Measurements from ENCODE around the gene PLEKHH2. TPM values are rescaled to one million over a fixed set of nuclear protein-coding genes. Genes with fewer than 3 reads are reported as not detected.

Gene PLEKHH2
- polyA plus RNA-seq, 3 donors, result 1.0 to 5.4 (median 3.2) TPM

DNA sequence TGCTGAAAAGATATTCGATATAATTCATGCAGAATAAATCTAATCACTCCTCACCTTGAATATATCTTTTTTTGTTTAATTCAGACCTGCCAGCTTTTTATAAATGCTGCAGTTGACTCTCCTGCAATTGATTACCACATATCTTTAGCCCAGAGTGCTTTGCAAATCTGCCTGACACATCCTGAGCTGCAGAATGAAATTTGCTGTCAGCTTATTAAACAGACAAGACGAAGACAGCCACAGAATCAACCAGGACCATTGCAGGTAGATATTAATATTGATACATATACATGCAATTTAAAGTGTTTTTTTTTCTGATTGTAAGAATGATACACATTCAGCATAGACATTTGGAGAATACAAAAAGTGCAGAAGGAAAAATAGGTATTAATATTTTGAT lies 101.2 kb downstream of the PLEKHH2 start:
- 79 to 88% (median 85%) methylated on average over 2 of the region's 2 CpGs for WGBS, 3 donors
- H3K27ac ChIP-seq (ENCODE audit: low read depth, low read length), result no peak overlapping the region

GRCh38 chr2:43743706-43744105 lies 106.6 kb downstream of the PLEKHH2 start:
- H3K27ac ChIP-seq (ENCODE audit: low read depth, low read length), result no peak overlapping the region
- 75 to 79% (median 75%) methylated on average over 5 of the region's 5 CpGs for WGBS, 3 donors

DNA sequence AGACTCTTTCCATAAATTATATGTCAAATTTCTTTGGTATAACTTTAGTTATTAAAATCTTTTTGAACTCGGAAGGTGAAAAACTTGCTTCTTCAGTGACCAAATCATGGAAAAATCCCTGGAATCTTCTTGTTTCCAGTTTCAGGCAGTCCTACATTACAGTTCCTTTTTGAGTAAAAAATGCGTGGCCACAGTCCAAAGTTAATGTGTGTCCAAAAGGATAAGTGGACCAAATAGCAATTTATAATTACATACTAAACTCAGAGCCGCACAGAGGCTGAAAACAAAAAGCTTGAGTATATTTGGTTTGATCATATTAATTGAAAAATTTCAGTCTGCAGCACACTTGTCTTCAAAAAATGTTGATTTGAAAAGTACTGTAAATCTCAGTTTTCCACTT lies 108.4 kb downstream of the PLEKHH2 start:
- WGBS, 3 donors, result 56 to 65% (median 56%) methylated on average over 3 of the region's 3 CpGs
- no peak overlapping the region for H3K27ac ChIP-seq (ENCODE audit: low read depth, low read length)

GRCh38 chr2:43748333-43748732 lies 111.3 kb downstream of the PLEKHH2 start:
- 70 to 76% (median 73%) methylated on average over 5 of the region's 5 CpGs for WGBS, 3 donors
- H3K27ac ChIP-seq (ENCODE audit: low read depth, low read length), result no peak overlapping the region

DNA sequence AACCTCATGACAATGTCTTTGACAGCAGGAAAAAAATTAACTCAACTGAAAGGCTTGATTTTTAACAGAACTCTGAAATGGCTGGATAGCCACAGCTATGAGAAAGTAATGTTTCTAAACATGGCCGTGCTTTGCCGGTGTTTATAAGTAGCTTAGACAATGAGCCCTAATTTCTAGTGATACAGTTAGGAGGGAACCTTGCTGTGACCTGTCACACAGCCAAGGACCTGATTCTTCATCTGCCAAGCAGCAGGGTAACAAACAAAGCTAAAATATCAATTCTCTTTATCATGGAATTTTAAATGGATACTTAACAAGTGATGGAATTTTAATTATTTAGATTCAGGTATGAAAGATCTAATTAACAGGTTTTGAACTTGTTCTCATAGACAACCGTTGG lies 112.5 kb downstream of the PLEKHH2 start:
- no peak overlapping the region for H3K27ac ChIP-seq (ENCODE audit: low read depth, low read length)
- WGBS, 3 donors, result 66 to 87% (median 74%) methylated on average over 3 of the region's 3 CpGs

GRCh38 chr2:43751476-43751990 lies 114.5 kb downstream of the PLEKHH2 start:
- whole genome bisulfite sequencing, 3 donors, result 81 to 98% (median 84%) methylated on average over 5 of the region's 5 CpGs
- no peak overlapping the region for H3K27ac ChIP-seq (ENCODE audit: low read depth, low read length)

GRCh38 chr2:43752302-43752701 lies 115.2 kb downstream of the PLEKHH2 start:
- no peak overlapping the region for H3K27ac ChIP-seq (ENCODE audit: low read depth, low read length)

DNA sequence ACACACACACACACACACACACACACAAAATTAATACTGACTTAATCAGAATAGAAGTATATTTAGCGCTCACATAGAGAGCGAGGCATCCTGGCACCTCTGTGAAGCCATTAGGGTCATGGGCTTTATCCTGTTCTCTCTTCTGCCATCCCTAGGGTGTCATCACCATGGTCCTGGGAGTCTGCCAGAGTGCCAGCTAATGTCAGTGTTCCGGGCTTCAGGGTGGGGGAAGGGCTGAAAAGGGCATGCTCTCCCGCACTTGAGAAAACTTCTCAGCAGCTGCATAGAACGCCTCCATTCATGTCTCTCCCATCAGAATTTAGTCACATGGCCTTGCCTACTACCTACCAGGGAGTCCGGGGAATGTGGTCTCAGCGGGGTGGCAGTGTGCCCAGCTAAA lies 117.1 kb downstream of the PLEKHH2 start:
- H3K27ac ChIP-seq (ENCODE audit: low read depth, low read length), result no peak overlapping the region
- 79 to 88% (median 81%) methylated on average over 7 of the region's 7 CpGs for WGBS, 3 donors

GRCh38 chr2:43758739-43759138 lies 121.7 kb downstream of the PLEKHH2 start:
- WGBS, 3 donors, result 49 to 64% (median 58%) methylated on average over 3 of the region's 3 CpGs
- no peak overlapping the region for H3K27ac ChIP-seq (ENCODE audit: low read depth, low read length)

GRCh38 chr2:43759195-43759594 lies 122.1 kb downstream of the PLEKHH2 start:
- no peak overlapping the region for H3K27ac ChIP-seq (ENCODE audit: low read depth, low read length)

DNA sequence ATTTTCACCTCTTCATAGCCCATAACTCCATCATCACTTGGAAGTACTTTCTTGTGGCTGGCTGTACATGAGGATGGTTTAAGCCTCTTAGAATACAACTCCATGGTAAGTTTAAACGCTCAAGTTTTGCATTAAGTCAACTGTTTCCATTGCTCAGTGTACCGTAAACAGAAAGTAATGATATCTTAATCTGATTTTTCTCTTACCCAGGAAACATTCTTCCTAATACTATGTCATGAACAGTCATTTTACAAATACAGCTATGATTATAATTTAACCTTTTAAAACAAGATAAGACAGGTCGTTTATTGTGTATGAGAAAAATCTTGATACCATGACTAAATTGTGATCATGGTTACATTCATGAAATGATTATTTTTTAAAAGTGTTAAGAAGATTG lies 125.2 kb downstream of the PLEKHH2 start:
- 51 to 86% (median 85%) methylated on average over 3 of the region's 3 CpGs for WGBS, 3 donors
- H3K27ac ChIP-seq (ENCODE audit: low read depth, low read length), result no peak overlapping the region

DNA sequence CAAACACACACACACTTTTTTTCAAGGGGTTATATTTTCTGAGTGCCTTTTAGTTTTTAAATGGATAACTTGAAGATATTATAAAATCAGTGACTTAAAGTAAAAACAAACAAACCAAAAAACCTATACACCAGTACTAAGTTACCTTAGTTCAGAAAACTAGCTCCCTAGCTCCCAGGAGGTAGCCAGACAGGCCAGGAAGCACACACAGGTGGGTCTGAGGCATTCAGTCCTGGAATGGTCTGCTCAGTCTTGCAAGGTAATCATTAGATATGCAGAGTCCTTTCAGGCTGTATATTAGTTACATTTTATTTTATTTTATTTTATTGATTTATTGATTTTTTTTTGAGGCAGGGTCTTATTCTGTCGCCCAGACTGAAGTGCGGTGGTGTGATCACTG lies 126.0 kb downstream of the PLEKHH2 start:
- H3K27ac ChIP-seq (ENCODE audit: low read depth, low read length), result no peak overlapping the region
- 96 to 100% (median 97%) methylated on average over 2 of the region's 2 CpGs for WGBS, 3 donors

DNA sequence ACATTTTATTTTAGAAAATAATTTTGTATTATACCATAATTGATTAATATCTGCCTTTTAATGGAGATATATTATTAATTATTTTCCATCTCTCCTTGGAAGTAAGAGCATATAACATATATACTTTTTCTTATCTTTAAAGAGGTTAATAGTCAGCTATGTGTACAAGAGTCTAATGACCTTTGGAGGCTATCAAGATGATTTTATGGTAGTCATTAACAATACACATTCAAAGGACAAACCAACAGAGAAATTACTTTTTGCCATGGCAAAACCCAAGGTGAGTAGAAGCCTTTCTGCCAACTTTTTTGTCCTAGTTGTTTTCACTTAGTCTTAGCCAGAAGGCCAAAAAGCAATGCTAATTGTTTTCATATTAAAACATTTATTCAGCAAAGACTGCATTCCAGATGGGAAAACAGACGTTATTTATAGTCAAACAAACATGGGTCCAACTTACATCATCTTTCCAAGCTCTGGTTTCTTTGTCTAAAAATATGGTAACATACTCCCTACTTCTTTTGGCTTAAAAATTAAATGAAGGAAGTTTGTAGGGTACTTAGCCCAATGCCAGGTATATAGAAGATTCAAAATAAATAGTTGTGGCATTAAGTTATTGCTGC lies 127.1 kb downstream of the PLEKHH2 start:
- no peak overlapping the region for H3K27ac ChIP-seq (ENCODE audit: low read depth, low read length)
- 25 to 45% (median 39%) methylated on average over 1 of the region's 1 CpG for WGBS, 3 donors

GRCh38 chr2:43766006-43766405 lies 128.9 kb downstream of the PLEKHH2 start:
- 83 to 88% (median 85%) methylated on average over 4 of the region's 4 CpGs for WGBS, 3 donors
- no peak overlapping the region for H3K27ac ChIP-seq (ENCODE audit: low read depth, low read length)

GRCh38 chr2:43773876-43774613 lies 137.0 kb downstream of the PLEKHH2 start, which contains the start of gene DYNC2LI1:
Gene DYNC2LI1 (plus strand): TSS chr2:43774039. CDS start chr2:43774139, 100 bp downstream.
- 0 to 1% (median 0%) methylated on average over 31 of the region's 31 CpGs for WGBS, 3 donors
- no peak within 1 kb of the TSS for H3K27ac ChIP-seq (ENCODE audit: low read depth, low read length)

GRCh38 chr2:43774617-43775016 lies 137.6 kb downstream of the PLEKHH2 start:
- H3K27ac ChIP-seq (ENCODE audit: low read depth, low read length), result no peak overlapping the region
- WGBS, 3 donors, result 12 to 23% (median 18%) methylated on average over 7 of the region's 7 CpGs

GRCh38 chr2:43776324-43776723 lies 139.3 kb downstream of the PLEKHH2 start:
- H3K27ac ChIP-seq (ENCODE audit: low read depth, low read length), result no peak overlapping the region
- WGBS, 3 donors, result 68 to 82% (median 72%) methylated on average over 1 of the region's 1 CpG

- 96% methylated on average over 8 of the region's 8 CpGs for WGBS, 3 donors
- no peak overlapping the region for H3K27ac ChIP-seq (ENCODE audit: low read depth, low read length)
Observed at GRCh38 chr2:43777306-43777926, 140.4 kb downstream of the PLEKHH2 start.

DNA sequence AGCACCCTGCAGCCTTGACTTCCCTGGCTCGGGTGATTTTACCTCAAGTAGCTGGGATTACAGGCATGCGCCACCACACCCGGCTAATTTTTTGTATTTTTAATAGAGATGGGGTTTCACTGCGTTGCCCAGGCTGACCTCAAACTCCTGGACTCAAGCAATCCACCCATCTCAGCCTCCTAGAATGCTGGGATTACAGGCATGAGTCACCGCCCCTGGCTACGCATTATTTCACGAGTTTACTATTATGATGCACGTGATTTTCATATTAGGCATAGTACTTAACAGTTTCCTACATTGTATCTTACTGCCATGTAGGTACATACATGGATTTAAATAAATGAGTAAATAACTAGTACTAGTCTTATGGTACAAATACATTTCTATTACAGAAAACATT lies 141.2 kb downstream of the PLEKHH2 start:
- H3K27ac ChIP-seq (ENCODE audit: low read depth, low read length), result no peak overlapping the region
- 94 to 97% (median 95%) methylated on average over 8 of the region's 8 CpGs for whole genome bisulfite sequencing, 3 donors

GRCh38 chr2:43787895-43788294 lies 150.8 kb downstream of the PLEKHH2 start:
- H3K27ac ChIP-seq (ENCODE audit: low read depth, low read length), result no peak overlapping the region
